Vagina (tissue), 2 donors: ENCODE measurements around the gene PIGC. TPM values are rescaled to one million over a fixed set of nuclear protein-coding genes. Genes with fewer than 3 reads are reported as not detected.

Experiments
- DNase-seq, 2 donors: peaks; one replicate each; pipeline ENCODE4 v3.0.0-alpha.2; 2017; ENCODE audit errors: extremely low spot score in 2 of 2
- H3K27ac ChIP-seq: fragments of 200-600 bp; sonication (generic); one replicate; pipeline ENCODE4 v1.5.1; 2019
- H3K27me3 ChIP-seq: fragments of 200-600 bp; sonication (generic); one replicate; pipeline ENCODE4 v1.5.1; 2019
- H3K36me3 ChIP-seq, 2 donors: fragments of 200-600 bp; sonication (generic); one replicate each; pipeline ENCODE4 v1.5.1; 2017 to 2019
- H3K4me1 ChIP-seq: fragments of 200-600 bp; sonication (generic); one replicate; pipeline ENCODE4 v1.5.1; 2019
- H3K4me3 ChIP-seq, 2 donors: fragments of 200-600 bp; sonication (generic); 1 replicate in 1 of 2; 2 replicates in 1 of 2; pipeline ENCODE4 v1.5.1; 2016 to 2019
- H3K9me3 ChIP-seq: fragments of 200-600 bp; sonication (generic); one replicate; pipeline ENCODE4 v1.5.1; 2019
- POLR2A ChIP-seq, 2 donors: fragments of 450-650 bp; IDR thresholded peaks; one replicate each; pipeline ENCODE4 v1.6.1; 2017; ENCODE audit warnings: antibody characterized with exemption in 2 of 2, mild to moderate bottlenecking in 2 of 2, moderate library complexity in 2 of 2
- POLR2AphosphoS5 ChIP-seq, 2 donors: sonication (generic); formaldehyde crosslinking; IDR thresholded peaks; one replicate each; pipeline ENCODE4 v1.9.0; 2017; ENCODE audit warnings: antibody characterized with exemption in 2 of 2, mild to moderate bottlenecking in 2 of 2, low read depth in 1 of 2; ENCODE audit not compliant: insufficient read depth in 1 of 2
- intact Hi-C: fragments of 100-400 bp; cut with DNase I; formaldehyde crosslinking; loops from one replicate; pipeline ENCODE4 v1.15.1; 2023
- total RNA-seq: library from RNA; depleted of rRNA; stranded (reverse); fragments of >200 nt; gene quantifications from one replicate; pipeline ENCODE4 v1.2.3, GENCODE V29; 2016
- TF ChIP-seq, protein P1 (sequence below), 3 experiments: fragments of 450-650 bp in 2 of 3; fragments of 200-600 bp in 1 of 3; sonication (generic) in 1 of 3; IDR thresholded peaks; one replicate each; pipeline ENCODE4 v1.5.1; 2017 to 2019; ENCODE audit warnings: antibody characterized with exemption in 3 of 3, mild to moderate bottlenecking in 2 of 3, moderate library complexity in 2 of 3

Gene PIGC
- total RNA-seq, 1 donor from 2014 or later, result 14.5 TPM

DNA sequence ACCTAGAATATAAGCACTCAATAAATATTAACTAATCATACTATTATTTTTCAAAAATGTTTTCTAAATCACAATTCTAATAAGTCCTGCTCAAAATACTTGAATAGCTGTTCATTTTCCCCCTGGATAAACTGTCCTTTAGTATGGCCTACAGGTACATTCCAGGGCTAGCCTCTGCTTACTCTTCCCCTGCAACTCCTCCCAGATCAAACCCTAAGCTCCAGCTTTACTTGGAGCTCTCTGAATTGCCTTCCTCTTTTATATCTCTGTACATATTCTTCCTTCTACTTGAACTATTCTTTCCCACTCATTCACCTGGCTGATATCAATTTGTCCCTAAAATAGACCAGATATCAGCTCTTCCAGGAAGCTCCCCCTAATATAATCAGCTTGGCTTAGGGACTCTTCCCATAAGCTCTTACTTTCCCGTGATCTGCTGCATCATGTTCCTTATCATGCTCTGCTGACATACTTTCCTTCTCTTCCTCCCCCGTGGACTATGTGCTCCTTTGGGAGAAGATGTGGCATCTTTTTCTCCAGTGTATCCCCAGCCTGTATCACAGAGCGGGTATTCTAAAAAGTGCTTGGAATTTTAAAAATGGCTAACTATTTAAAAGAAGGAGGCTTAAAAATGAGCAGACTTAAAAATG, 43.1 kb upstream of the PIGC start:
- Histone ChIP-seq H3K4me3 (no peak overlapping the region), H3K4me1 (no peaks in the 10 kb centered on the region), H3K27ac (no peak overlapping the region), H3K9me3 (no peaks in the 10 kb centered on the region), H3K27me3 (no peaks in the 10 kb centered on the region), H3K36me3 (no peaks in the 10 kb centered on the region)
- TF ChIP-seq, protein P1, sequence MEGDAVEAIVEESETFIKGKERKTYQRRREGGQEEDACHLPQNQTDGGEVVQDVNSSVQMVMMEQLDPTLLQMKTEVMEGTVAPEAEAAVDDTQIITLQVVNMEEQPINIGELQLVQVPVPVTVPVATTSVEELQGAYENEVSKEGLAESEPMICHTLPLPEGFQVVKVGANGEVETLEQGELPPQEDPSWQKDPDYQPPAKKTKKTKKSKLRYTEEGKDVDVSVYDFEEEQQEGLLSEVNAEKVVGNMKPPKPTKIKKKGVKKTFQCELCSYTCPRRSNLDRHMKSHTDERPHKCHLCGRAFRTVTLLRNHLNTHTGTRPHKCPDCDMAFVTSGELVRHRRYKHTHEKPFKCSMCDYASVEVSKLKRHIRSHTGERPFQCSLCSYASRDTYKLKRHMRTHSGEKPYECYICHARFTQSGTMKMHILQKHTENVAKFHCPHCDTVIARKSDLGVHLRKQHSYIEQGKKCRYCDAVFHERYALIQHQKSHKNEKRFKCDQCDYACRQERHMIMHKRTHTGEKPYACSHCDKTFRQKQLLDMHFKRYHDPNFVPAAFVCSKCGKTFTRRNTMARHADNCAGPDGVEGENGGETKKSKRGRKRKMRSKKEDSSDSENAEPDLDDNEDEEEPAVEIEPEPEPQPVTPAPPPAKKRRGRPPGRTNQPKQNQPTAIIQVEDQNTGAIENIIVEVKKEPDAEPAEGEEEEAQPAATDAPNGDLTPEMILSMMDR (IDR thresholded peaks at IDR 0.05), result no peak
- TF ChIP-seq POLR2AphosphoS5 (IDR thresholded peaks at IDR 0.05; ENCODE audit: insufficient read depth in 1 of 2, low read depth in 1 of 2) (no peak), POLR2A (IDR thresholded peaks at IDR 0.05) (no peak)
- intact Hi-C loops, result no loop called here
- DNase-seq, result no peak

- H3K4me1 ChIP-seq, result no peaks in the 10 kb centered on the region
- H3K9me3 ChIP-seq, result no peaks in the 10 kb centered on the region
- no peak overlapping the region for H3K4me3 ChIP-seq
- no peaks in the 10 kb centered on the region for H3K27me3 ChIP-seq
- no peak overlapping the region for H3K27ac ChIP-seq
- intact Hi-C loops, result no loop called here
- DNase-seq, result no peak
- no peaks in the 10 kb centered on the region for H3K36me3 ChIP-seq
- TF ChIP-seq, protein P1 (IDR thresholded peaks at IDR 0.05), result no peak
- TF ChIP-seq POLR2AphosphoS5 (IDR thresholded peaks at IDR 0.05; ENCODE audit: insufficient read depth in 1 of 2, low read depth in 1 of 2) (no peak), POLR2A (IDR thresholded peaks at IDR 0.05) (no peak)
These were observed 41.8 kb upstream of the PIGC start for GRCh38 chr1:172485626-172486025.

DNA sequence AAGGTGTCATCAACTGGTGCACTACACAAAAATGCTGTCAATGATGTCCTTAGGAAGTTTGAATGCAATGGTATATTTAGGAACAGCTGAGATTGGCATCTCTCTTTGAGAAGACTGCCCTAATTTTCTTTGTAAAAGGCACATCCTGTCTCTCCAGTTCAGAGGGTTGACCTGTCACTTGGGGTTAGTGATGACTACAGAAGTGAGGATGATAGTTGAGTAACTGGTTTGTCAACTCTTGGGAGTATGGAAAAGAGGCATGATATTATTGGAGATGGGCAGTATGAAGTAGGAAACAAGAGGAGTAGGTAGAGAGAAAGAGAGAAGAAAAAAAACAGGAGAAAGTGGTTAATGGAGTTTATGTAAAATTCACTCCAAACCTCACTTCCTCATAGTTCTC, 40.4 kb upstream of the PIGC start:
- intact Hi-C loops, result no loop called here
- Histone ChIP-seq H3K9me3 (no peaks in the 10 kb centered on the region), H3K4me3 (no peak overlapping the region), H3K4me1 (no peaks in the 10 kb centered on the region), H3K27me3 (no peaks in the 10 kb centered on the region), H3K36me3 (no peaks in the 10 kb centered on the region), H3K27ac (no peak overlapping the region)
- DNase-seq, result no peak
- TF ChIP-seq, protein P1 (IDR thresholded peaks at IDR 0.05), result no peak
- TF ChIP-seq POLR2A (IDR thresholded peaks at IDR 0.05) (no peak), POLR2AphosphoS5 (IDR thresholded peaks at IDR 0.05; ENCODE audit: insufficient read depth in 1 of 2, low read depth in 1 of 2) (no peak)

DNA sequence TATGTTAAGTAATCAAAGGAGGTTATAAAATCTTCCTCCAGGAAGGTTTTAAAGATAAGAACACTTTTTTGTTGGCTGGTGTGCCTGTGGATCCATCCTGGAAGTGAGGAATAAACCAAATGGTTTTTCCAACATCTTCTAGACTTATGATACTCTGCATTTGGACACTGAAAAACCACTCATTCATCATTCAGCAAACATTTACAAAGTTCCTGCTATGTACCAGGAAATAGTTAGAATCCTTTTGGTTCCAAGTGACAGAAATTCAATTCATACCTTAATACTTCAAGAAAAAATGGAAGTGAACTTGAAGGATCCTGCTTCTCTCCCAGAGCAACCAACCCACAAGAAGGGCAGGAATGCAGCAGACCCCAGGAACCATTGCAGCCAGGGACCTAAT, 39.6 kb upstream of the PIGC start:
- Histone ChIP-seq H3K36me3 (no peaks in the 10 kb centered on the region), H3K9me3 (no peaks in the 10 kb centered on the region), H3K27ac (no peak overlapping the region), H3K27me3 (no peaks in the 10 kb centered on the region), H3K4me1 (no peaks in the 10 kb centered on the region), H3K4me3 (no peak overlapping the region)
- intact Hi-C loops, result no loop called here
- TF ChIP-seq, protein P1 (IDR thresholded peaks at IDR 0.05), result no peak
- TF ChIP-seq POLR2A (IDR thresholded peaks at IDR 0.05), result no peak
- DNase-seq, result no peak

DNA sequence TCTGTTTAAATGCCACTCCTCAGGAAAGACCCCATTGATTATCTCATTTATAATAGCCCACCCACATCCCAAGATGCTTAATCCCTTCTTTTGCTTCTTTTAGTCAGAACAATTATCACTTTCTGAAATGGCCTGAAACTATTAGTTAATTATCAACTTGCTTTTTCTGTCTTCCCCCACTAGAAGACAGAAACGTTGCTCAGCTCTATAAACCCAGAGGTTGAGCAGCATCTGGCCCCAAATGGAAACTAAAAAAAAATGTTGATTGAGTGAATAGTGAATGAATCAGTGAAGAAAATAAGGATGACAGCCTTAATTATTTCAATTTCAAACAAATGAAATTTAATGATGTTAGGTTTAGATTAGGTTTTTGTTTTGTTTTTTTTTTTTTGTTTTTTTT, 38.2 kb upstream of the PIGC start:
- intact Hi-C loops, result no loop called here
- H3K36me3 ChIP-seq, result no peaks in the 10 kb centered on the region
- H3K4me1 ChIP-seq, result no peaks in the 10 kb centered on the region
- no peaks in the 10 kb centered on the region for H3K27me3 ChIP-seq
- no peaks in the 10 kb centered on the region for H3K9me3 ChIP-seq
- TF ChIP-seq POLR2A (IDR thresholded peaks at IDR 0.05) (no peak), POLR2AphosphoS5 (IDR thresholded peaks at IDR 0.05; ENCODE audit: insufficient read depth in 1 of 2, low read depth in 1 of 2) (no peak)
- TF ChIP-seq, protein P1 (IDR thresholded peaks at IDR 0.05), result no peak
- H3K27ac ChIP-seq, result no peak overlapping the region
- no peak overlapping the region for H3K4me3 ChIP-seq
- DNase-seq, result no peak
